ENCODE data around the gene SLC26A9.

- no peak for TF ChIP-seq CTCF (IDR thresholded peaks at IDR 0.05; ENCODE audit: insufficient read depth, low read length)
- no peak for TF ChIP-seq POLR2AphosphoS5 (IDR thresholded peaks at IDR 0.05; ENCODE audit: low read depth)
- TF ChIP-seq REST (IDR thresholded peaks at IDR 0.05; ENCODE audit: insufficient replicate concordance, low read depth) = no peak
- TF ChIP-seq GABPA (IDR thresholded peaks at IDR 0.05; ENCODE audit: low read depth) = no peak
- TF ChIP-seq SPI1 (IDR thresholded peaks at IDR 0.05; ENCODE audit: borderline replicate concordance, low read depth) = no peak
Measured at GRCh38 chr1:205980237-205980870, 37.1 kb upstream of the SLC26A9 start.

All from HL-60 (cell line).